GM21723 (cell line): Measurements from ENCODE around the gene ANP32B.
A peak's percentile ranks its signal among the peaks of the same experiment; 100 is the strongest.

Source experiments
- ATAC-seq: cut with Tn5 transposase; IDR thresholded peaks from one replicate; pipeline ENCODE4 v1.9.1; 2021; ENCODE audit warnings: mild to moderate bottlenecking, moderate library complexity; ENCODE audit not compliant: unreplicated experiment

The ANP32B gene

DNA sequence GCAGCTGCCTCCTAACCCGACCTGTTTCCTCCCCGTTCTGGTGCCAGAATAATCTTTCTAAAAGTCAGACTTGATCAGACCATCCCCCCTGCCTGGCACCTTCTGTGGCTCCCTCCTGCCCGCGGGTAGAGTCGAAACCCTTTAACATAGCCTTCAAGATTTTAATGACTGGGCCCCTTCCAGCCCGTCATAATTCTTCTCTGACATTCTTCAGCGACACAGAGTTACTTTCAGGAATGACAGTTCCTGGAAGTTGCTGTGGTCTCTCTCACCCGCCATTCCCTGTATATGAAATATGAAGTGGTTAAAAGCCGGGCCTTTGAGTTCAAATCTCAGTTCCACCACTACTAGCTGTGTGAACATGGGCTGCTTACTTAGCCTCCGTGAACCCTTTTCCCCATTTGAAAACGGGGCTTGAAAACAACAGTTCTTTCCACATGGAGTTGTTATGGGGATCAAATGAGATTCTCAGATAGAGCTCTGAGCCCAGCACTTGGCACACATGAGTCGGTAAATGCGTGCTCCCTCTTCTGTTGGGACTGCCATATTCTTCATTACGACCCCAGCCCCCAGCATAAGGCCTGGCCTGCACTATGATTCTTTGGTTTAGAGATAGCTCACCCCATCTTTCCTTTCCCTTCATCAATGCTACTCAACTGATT lies 74.1 kb downstream of the ANP32B start:
- ATAC-seq: peak; percentile 1

DNA sequence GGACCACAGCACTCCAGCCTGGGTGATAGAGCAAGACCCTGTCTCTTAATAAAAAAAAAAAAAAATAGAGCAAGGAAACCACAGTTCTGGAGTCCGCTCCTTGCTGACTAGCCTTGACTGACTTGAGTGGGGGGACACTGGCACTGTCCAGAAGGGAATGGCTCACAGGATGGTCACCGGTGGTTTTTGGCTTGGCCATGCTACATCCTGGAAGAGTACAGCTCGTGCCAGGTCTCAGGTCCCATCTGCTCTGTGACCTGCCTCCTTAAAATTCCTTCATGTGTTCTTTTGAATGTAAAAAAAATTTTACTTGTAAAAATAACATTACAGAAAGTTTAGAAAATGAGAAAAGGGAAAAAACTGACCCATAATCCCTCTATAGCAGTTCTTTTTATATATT lies 79.0 kb downstream of the ANP32B start:
- no peak for ATAC-seq

DNA sequence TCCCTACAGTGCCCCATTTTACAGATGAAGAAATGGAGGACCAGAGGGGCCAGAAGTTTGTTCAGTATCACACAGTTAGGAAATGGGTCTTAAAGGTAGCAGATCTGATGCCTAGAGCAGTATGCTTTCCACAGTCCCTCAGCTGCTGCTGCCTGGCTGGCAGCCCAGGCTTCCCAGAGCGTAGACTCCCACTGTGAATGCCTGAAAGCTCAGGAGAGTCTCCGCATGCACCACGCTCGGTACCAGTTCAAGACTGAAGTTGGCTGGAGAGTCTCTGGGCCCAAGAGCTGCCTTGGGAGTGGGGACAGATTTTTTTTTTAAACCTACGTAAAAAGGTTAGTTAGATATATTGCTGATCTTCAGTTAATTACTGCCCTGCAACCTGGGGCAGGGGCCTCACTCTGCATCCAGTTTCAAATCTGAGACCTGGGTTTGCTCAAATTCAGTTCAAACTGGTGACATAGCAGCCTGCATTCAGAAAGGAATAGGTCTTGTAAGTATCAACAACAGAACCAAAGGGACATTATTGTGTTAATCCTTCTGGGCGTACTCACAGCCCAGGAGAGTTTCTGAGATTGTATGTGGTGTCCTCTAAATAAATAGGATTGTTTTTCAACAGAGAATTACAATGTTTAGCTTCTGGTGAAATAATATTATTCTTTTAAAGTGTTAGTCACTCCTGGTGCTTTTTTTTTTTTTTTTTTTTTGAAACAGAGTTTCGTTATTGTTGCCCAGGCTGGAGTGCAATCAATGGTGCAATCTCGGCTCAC lies 81.7 kb downstream of the ANP32B start:
- ATAC-seq: no peak
